Trophoblast cell (in vitro differentiated cells and primary cell): ENCODE results near the gene TMBIM1.

Experiments
- DNase-seq, 2 donors: peaks; one replicate each; pipeline ENCODE4 v3.0.0-alpha.2; 2016
- H2AFZ ChIP-seq: 2 replicates; pipeline ENCODE4 v1.6.1; 2013; ENCODE audit warnings: low read length, moderate library complexity, mild to moderate bottlenecking; ENCODE audit not compliant: insufficient read depth, poor library complexity
- H2AK5ac ChIP-seq: 2 replicates; pipeline ENCODE4 v1.6.1; 2013; ENCODE audit warnings: mild to moderate bottlenecking, low read length
- H2BK120ac ChIP-seq: 2 replicates; pipeline ENCODE4 v1.6.1; 2013; ENCODE audit warnings: low read length, mild to moderate bottlenecking, moderate library complexity; ENCODE audit not compliant: insufficient read depth, poor library complexity
- H2BK12ac ChIP-seq: 2 replicates; pipeline ENCODE4 v1.6.1; 2013; ENCODE audit warnings: mild to moderate bottlenecking, low read length, moderate library complexity
- H2BK5ac ChIP-seq: 2 replicates; pipeline ENCODE4 v1.6.1; 2013; ENCODE audit warnings: low read length, low read depth, moderate library complexity, mild to moderate bottlenecking; ENCODE audit not compliant: poor library complexity
- H3K14ac ChIP-seq: 2 replicates; pipeline ENCODE4 v1.6.1; 2013; ENCODE audit warnings: mild to moderate bottlenecking, low read length
- H3K18ac ChIP-seq: 2 replicates; pipeline ENCODE4 v1.6.1; 2013; ENCODE audit warnings: mild to moderate bottlenecking, low read length
- H3K23ac ChIP-seq: 2 replicates; pipeline ENCODE4 v1.6.1; 2013; ENCODE audit warnings: low read length
- H3K27ac ChIP-seq: 2 replicates; pipeline ENCODE4 v1.5.1; 2013; ENCODE audit warnings: low read depth, mild to moderate bottlenecking, inconsistent platforms, low read length, moderate library complexity
- H3K27me3 ChIP-seq: 2 replicates; pipeline ENCODE4 v1.6.1; 2013; ENCODE audit warnings: inconsistent platforms, mild to moderate bottlenecking, low read length, moderate library complexity; ENCODE audit not compliant: insufficient read depth
- H3K36me3 ChIP-seq, 2 experiments: 1 replicate in 1 of 2; 2 replicates in 1 of 2; pipeline ENCODE4 v1.6.1; 2013; ENCODE audit warnings: low read length in 2 of 2, mild to moderate bottlenecking in 2 of 2, moderate library complexity in 1 of 2; ENCODE audit not compliant: insufficient read depth in 2 of 2, control insufficient read depth in 1 of 2
- H3K4ac ChIP-seq: 2 replicates; pipeline ENCODE4 v1.6.1; 2013; ENCODE audit warnings: low read depth, mild to moderate bottlenecking, low read length, moderate library complexity
- H3K4me1 ChIP-seq, 2 experiments: 1 replicate in 1 of 2; 2 replicates in 1 of 2; pipeline ENCODE4 v1.6.1; 2013; ENCODE audit warnings: low read length in 2 of 2, mild to moderate bottlenecking in 2 of 2, moderate library complexity in 1 of 2; ENCODE audit not compliant: insufficient read depth in 2 of 2, control insufficient read depth in 1 of 2
- H3K4me2 ChIP-seq: 2 replicates; pipeline ENCODE4 v1.6.1; 2013; ENCODE audit warnings: inconsistent platforms, mild to moderate bottlenecking, low read length, moderate library complexity
- H3K4me3 ChIP-seq: 2 replicates; pipeline ENCODE4 v1.5.1; 2013; ENCODE audit warnings: mild to moderate bottlenecking, low read depth, low read length, inconsistent platforms
- H3K79me1 ChIP-seq: one replicate; pipeline ENCODE4 v1.6.1; 2013; ENCODE audit warnings: low read length
- H3K79me2 ChIP-seq: 2 replicates; pipeline ENCODE4 v1.6.1; 2013; ENCODE audit warnings: low read length, mild to moderate bottlenecking; ENCODE audit not compliant: control insufficient read depth, insufficient read depth, poor library complexity
- H3K9ac ChIP-seq: 2 replicates; pipeline ENCODE4 v1.6.1; 2013; ENCODE audit warnings: mild to moderate bottlenecking, low read length
- H3K9me3 ChIP-seq: 2 replicates; pipeline ENCODE4 v1.6.1; 2013; ENCODE audit warnings: low read depth, mild to moderate bottlenecking, control low read depth, inconsistent platforms, low read length; ENCODE audit not compliant: insufficient read depth
- H4K12ac ChIP-seq: 2 replicates; pipeline ENCODE4 v1.6.1; 2013; ENCODE audit warnings: low read depth, mild to moderate bottlenecking, low read length, moderate library complexity
- H4K8ac ChIP-seq: 2 replicates; pipeline ENCODE4 v1.6.1; 2013; ENCODE audit warnings: low read depth, mild to moderate bottlenecking, low read length, moderate library complexity
- H4K91ac ChIP-seq: one replicate; pipeline ENCODE4 v1.6.1; 2013; ENCODE audit warnings: low read depth, mild to moderate bottlenecking, low read length, moderate library complexity
- WGBS: extraction: QIAGEN DNeasy Blood & Tissue Kit; methylation state at CpG from one replicate; pipeline ENCODE4 v1.1.7; 2013; ENCODE audit warnings: missing lambda C conversion rate; ENCODE audit not compliant: insufficient read length, insufficient coverage; ENCODE audit errors: extremely low coverage; 5-methylcytosine and 5-hydroxymethylcytosine counted together

The TMBIM1 gene

DNA sequence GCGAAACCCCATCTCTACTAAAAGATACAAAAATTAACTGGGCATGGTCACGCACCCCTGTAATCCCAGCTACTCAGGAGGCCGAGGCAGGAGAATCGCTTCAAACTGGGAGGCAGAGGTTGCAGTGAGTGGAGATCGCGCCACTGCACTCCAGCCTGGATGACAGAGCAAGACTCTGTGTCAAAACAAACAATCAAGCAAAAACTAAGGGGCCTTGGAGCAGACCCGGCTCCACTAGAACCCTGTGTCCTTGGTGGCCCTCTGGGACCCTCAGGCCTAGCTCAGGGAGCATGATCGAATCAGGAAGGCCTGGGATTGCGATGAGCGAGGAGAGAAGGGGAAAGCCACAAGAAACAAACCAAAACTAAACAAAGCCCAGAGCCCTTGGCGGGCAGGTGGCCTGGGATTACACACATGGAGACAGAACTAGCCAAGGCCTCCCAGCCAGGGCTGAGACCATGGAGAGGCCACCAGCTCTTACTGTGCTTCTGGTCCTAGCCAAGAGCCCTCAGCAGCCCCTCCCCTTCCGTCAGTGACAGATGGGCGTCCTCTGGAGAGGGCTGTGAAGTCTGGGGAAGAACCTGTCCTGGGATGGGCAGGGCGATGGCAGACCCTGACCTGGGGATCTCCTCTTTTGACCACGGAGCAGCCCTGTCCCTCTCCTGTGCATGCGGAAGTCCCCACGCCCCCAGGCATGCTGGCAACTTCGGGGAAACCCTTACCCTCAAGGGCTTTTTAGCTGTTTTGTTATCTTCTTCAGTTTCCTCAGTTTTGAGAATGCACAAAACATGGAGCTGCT lies 36.9 kb upstream of the TMBIM1 start:
- Histone ChIP-seq H3K23ac (no peak overlapping the region), H2BK120ac (peak overlapping the region; percentile 18), H3K4me3 (no peak overlapping the region), H3K4me2 (no peak overlapping the region), H3K18ac (no peak overlapping the region), H4K91ac (peak overlapping the region; percentile 22), H4K12ac (no peak overlapping the region), H3K79me2 (no peaks in the 10 kb centered on the region), H3K9me3 (no peaks in the 10 kb centered on the region), H3K36me3 (no peaks in the 10 kb centered on the region), H3K27me3 (no peaks in the 10 kb centered on the region), H2BK5ac (no peak overlapping the region), H4K8ac (peak overlapping the region; percentile 16), H3K27ac (no peak overlapping the region), H2BK12ac (no peak overlapping the region), H2AK5ac (peak overlapping the region; percentile 66), H3K79me1 (no peaks in the 10 kb centered on the region), H2AFZ (no peak overlapping the region), H3K9ac (no peak overlapping the region), H3K4ac (no peak overlapping the region), H3K14ac (no peak overlapping the region), H3K4me1 (peaks cover 10 to 16% of the 10 kb centered on the region in 2 experiments)
- peak; percentile 65 to 67 for DNase-seq
- WGBS, result no CpG with 5 or more reads among the region's 18 CpGs

DNA sequence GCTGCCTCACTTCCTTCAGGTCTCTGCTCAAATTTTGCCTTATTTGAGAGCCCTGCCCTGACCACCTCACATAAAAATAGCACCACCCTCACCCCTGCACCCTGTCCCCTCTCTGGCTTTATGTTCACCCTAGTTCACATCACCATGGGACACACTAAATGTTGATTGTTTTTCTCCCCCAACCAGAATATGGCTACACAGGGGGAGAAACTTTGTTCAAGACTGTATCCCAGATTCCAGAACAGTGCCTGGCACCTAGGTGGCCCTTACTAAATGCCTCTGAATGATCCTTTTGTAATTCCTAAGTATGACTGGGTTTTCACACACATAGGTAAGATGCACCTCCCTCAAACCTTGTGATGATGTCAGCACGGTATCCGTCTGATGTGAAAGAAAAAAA lies 36.0 kb upstream of the TMBIM1 start:
- no peak overlapping the region for H2BK12ac ChIP-seq
- no peak overlapping the region for H3K4me2 ChIP-seq
- no peak overlapping the region for H4K91ac ChIP-seq
- H3K27ac ChIP-seq, result no peak overlapping the region
- no peaks in the 10 kb centered on the region for H3K27me3 ChIP-seq
- H3K18ac ChIP-seq, result no peak overlapping the region
- no peak overlapping the region for H2AFZ ChIP-seq
- no peak overlapping the region for H2BK5ac ChIP-seq
- H2AK5ac ChIP-seq, result no peak overlapping the region
- peak in 1 of 2 donors; percentile 26 for DNase-seq
- peaks cover 6% of the 10 kb centered on the region for H3K79me1 ChIP-seq
- H4K8ac ChIP-seq, result no peak overlapping the region
- no peak overlapping the region for H2BK120ac ChIP-seq
- H3K4ac ChIP-seq, result no peak overlapping the region
- H3K79me2 ChIP-seq, result peaks cover 2% of the 10 kb centered on the region
- no CpG with 5 or more reads among the region's 2 CpGs for WGBS
- H4K12ac ChIP-seq, result no peak overlapping the region
- H3K9me3 ChIP-seq, result no peaks in the 10 kb centered on the region
- no peak overlapping the region for H3K4me3 ChIP-seq
- H3K36me3 ChIP-seq, result no peaks in the 10 kb centered on the region
- H3K14ac ChIP-seq, result no peak overlapping the region
- no peak overlapping the region for H3K9ac ChIP-seq
- no peak overlapping the region for H3K23ac ChIP-seq
- H3K4me1 ChIP-seq, result peaks cover 12 to 22% of the 10 kb centered on the region in 2 experiments

DNA sequence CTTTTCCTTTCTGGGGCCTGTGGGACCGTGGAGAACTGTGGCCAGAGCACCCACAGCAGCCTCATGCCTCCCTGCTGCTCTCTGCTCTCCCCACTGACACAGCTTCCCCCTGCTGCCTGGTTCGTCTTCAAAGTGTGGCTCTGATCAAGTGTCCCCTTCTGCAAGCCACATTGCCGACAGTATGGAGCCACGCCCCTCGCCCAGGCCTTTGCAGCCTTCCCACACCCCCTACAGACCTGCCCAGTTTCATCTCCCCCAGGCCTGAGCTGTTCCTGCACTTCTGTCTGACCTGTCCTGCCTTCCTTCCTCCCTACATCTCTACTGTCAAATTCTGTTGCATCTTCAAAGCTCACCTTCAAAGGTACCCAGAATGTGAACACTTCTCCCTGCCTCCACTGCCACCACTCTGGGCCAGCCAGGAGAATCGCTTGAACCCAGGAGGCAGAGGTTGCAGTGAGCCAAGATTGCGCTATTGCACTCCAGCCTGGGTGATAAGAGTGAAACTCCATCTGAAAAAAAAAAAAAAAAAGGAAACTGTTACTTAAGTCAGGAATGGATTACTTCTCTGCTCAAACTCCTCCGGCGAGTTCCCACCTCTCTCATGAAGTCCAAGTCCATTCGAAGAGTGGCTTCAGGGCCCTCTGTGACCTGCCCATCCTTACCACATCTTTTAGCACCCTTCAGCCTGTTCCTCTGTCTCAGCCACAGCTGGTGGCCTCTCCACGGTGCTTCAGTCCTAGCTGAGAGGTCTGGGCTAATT lies 35.3 kb upstream of the TMBIM1 start:
- Histone ChIP-seq H4K8ac (no peak overlapping the region), H2BK12ac (no peak overlapping the region), H2BK120ac (no peak overlapping the region), H3K4me1 (peaks cover 12 to 22% of the 10 kb centered on the region in 2 experiments), H3K9me3 (no peaks in the 10 kb centered on the region), H3K27ac (no peak overlapping the region), H3K4me2 (no peak overlapping the region), H3K79me2 (peaks cover 2% of the 10 kb centered on the region), H2BK5ac (no peak overlapping the region), H2AK5ac (no peak overlapping the region), H4K91ac (no peak overlapping the region), H3K27me3 (no peaks in the 10 kb centered on the region), H3K36me3 (no peaks in the 10 kb centered on the region), H3K14ac (no peak overlapping the region), H2AFZ (no peak overlapping the region), H3K18ac (no peak overlapping the region), H4K12ac (no peak overlapping the region), H3K23ac (no peak overlapping the region), H3K4me3 (no peak overlapping the region), H3K79me1 (peaks cover 10% of the 10 kb centered on the region), H3K4ac (no peak overlapping the region), H3K9ac (no peak overlapping the region)
- WGBS, result no CpG with 5 or more reads among the region's 11 CpGs
- no peak for DNase-seq

DNA sequence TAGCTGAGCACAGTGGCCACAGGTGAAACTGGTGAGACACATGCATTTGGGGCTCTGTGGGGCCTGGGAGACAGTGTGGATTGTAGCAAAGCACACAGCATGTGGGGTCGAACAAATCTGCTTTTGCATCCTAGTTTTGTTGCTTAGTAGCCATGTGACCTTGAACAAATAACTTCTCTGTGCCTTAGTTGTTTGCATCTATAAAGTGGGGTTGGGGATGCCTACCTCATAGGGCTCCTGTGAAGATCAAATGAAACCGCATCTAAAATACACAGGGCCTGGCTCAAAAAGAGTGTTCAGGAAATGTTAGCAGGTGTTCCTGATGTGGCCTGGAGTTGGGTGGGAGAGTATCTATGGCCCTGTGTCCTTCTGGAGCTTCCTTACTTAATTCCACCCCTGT lies 34.0 kb upstream of the TMBIM1 start:
- Histone ChIP-seq H2BK5ac (no peak overlapping the region), H2AK5ac (no peak overlapping the region), H4K91ac (peak overlapping the region; percentile 2), H4K8ac (no peak overlapping the region), H4K12ac (no peak overlapping the region), H3K36me3 (no peaks in the 10 kb centered on the region), H3K23ac (no peak overlapping the region), H3K27ac (no peak overlapping the region), H3K14ac (no peak overlapping the region), H3K9me3 (no peaks in the 10 kb centered on the region), H2BK12ac (no peak overlapping the region), H3K27me3 (no peaks in the 10 kb centered on the region), H2BK120ac (no peak overlapping the region), H3K4me3 (no peak overlapping the region), H3K79me2 (peaks cover 2% of the 10 kb centered on the region), H3K4me2 (no peak overlapping the region), H2AFZ (no peak overlapping the region), H3K4ac (no peak overlapping the region), H3K9ac (no peak overlapping the region), H3K79me1 (peaks cover 10% of the 10 kb centered on the region), H3K4me1 (peaks cover 12 to 22% of the 10 kb centered on the region in 2 experiments), H3K18ac (no peak overlapping the region)
- no CpG with 5 or more reads among the region's 2 CpGs for WGBS
- no peak for DNase-seq
